Subcutaneous adipose tissue (tissue), 4 donors: ENCODE data around the gene PRG3. TPM values are rescaled to one million over a fixed set of nuclear protein-coding genes. Genes with fewer than 3 reads are reported as not detected.

Experiments used
- total RNA-seq, 4 donors: library from RNA; depleted of rRNA; stranded (reverse); fragments of >200 nt; gene quantifications; one replicate each; pipeline ENCODE4 v1.1.0, GENCODE V29; 2016
- TF ChIP-seq, protein P1 (sequence below): fragments of 450-650 bp; IDR thresholded peaks from one replicate; pipeline ENCODE4 v1.5.1; 2016; ENCODE audit warnings: low read depth, mild to moderate bottlenecking, control low read depth, antibody characterized with exemption, moderate library complexity

The PRG3 gene
- total RNA-seq, 4 donors from 2014 or later, result not detected

DNA sequence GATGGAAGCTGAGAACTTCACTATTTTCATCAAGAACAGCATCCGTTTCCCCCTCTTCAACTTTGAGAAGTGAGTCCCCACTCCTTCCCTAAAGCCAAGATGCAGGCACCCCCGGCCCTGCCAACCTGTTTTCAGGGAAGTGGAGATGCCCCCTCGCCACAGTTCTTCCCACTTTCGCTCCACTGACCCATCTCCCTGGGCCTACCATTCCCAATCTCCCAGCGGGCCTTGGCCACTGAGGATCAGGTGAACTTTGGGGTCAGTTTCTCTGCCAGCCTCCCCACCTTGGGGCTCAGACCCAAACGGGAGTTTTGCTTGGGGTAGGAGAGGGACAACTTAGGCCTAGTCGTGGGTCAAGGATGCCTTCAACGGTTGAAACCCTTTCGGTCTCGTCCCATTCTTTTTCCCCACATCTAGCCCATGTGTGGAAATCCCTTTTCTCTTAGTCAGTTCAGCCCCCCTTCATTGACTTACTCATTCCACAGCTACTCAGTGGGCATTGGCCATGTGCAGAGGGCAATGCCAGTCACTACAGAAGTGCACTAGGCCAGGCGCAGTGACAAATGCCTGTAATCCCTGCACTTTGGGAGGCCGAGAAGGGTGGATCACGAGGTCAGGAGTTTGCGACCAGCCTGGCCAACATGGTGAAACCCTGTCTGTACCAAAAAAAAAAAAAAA lies 32.2 kb downstream of the PRG3 start:
- TF ChIP-seq, protein P1, sequence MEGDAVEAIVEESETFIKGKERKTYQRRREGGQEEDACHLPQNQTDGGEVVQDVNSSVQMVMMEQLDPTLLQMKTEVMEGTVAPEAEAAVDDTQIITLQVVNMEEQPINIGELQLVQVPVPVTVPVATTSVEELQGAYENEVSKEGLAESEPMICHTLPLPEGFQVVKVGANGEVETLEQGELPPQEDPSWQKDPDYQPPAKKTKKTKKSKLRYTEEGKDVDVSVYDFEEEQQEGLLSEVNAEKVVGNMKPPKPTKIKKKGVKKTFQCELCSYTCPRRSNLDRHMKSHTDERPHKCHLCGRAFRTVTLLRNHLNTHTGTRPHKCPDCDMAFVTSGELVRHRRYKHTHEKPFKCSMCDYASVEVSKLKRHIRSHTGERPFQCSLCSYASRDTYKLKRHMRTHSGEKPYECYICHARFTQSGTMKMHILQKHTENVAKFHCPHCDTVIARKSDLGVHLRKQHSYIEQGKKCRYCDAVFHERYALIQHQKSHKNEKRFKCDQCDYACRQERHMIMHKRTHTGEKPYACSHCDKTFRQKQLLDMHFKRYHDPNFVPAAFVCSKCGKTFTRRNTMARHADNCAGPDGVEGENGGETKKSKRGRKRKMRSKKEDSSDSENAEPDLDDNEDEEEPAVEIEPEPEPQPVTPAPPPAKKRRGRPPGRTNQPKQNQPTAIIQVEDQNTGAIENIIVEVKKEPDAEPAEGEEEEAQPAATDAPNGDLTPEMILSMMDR, result no peak

DNA sequence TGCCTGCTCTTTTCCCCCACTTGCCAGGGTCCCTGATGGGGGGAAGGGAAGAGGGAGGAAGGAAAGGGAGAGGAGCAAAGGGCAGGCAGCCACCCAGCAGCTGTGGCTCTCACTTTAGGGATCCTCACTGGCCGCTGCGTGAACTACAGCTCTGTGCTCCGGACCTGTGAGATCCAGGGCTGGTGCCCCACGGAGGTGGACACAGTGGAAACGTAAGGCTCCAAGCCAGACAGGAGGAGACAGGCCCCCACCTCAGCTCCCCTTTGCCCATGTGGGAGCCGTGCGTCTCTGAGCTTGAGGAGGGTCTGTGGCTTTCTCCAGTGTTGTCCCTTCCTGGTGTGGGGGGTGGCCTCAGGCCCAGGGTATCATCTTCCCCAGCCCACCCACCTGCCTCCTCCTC lies 32.9 kb downstream of the PRG3 start:
- TF ChIP-seq, protein P1, result no peak

DNA sequence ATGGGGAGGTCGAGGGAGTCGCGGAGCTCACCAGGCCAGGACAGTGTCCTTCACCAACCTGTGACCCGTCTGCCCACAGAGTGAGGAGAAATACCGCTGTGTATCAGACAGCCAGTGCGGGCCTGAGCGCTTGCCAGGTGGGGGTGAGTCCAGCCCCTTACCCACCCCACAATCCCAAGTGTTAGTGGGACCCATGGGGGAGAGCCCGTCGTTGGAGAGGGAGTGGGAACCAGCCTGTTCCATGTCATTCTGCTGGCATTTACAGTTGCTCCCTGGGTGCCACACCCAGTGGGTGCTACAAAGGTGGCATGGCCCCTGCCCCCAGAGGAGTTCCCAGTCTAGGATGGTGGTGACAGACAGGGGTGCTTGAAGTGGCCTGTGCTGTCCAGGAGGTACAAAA lies 33.6 kb downstream of the PRG3 start:
- TF ChIP-seq, protein P1, result no peak

DNA sequence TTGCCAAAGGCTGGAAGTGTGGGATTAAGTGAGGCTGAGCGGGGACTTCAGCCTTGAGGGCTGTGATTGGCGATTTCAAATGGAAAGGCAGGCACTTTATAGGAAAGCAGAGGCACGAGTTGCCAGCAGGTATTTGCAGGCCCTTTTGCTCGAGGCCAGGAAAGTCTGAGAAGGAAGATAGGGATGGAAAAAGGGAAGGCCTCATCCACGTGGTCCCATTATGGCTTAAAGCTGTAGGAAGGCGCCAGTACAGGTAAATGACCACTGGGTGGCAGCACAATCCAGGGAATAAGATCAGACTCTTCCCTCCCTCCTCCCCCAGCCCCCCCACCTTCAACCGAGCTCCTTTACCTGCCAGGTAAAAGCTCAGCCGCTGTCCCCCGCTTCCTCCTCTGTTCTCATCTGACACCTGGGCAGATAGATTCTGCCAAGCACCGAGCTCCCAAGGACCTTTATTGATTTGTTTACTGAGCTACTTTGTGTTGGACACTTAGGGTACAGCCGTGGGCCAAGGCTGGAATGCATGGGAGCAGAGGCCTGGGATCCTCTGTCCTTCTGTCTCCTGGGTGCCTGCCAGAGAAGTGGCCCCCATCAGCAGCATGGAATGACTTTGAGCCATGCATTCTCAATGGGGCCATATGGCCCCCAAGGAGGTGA lies 35.3 kb downstream of the PRG3 start:
- TF ChIP-seq, protein P1, result no peak

DNA sequence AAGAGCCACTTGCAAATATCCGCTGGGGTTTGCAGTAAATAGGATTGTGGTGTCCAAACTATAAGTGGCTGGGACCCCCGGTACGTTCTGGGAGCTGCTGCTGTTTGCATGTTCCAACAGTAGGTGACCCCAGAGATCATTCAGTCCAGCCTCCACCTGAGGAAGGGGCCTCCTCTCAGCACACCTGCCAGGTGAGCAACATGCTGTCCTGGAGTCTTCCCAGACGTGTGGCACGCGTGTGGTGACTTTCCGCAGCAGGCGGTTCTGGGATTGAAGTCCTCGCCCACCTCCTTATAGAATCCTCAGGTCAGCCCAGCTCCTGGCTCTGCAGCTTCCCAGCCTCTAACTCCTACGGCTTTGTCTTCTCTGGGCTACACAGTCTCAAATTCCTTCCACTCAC lies 36.1 kb downstream of the PRG3 start:
- TF ChIP-seq, protein P1, result no peak

DNA sequence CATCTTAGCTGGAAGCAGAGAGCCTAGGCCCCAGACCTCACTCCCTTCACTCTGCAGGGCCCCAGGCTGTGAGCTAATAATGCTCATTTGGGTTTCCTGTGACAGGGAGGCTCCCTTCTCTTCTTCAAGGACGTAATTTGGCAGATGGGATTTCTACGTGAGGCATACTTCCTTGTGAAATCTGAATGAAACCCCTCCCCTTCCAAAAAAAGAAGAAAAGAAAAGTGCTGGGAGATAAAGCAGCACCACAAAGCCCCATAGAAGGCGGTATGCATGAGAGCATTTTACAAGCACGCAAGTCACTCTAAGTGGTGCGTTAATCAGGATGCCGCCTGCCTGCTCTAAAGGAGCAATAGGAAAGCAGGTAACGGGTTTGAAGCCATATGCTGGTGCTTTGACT lies 37.1 kb downstream of the PRG3 start:
- TF ChIP-seq, protein P1, result no peak

DNA sequence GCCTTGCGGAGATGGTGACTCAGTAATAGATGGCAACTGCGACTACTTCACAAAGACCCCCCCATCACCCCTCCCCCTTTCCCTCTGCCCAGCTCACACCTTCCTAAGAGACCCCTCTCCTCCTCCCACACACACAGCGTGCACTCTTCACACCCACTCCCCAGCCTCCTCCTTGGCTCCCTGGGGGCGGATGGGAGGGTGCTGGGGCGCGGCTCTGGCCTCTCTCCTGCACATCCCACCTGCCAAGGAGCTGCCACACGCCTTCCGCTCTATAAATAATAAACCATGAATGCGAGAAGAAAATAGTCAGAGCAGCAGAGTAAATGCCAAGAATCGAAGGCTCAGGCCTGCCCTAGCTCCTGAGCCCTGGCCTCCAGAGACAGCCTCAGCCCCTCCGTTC lies 38.2 kb downstream of the PRG3 start:
- TF ChIP-seq, protein P1, result no peak
